ENCODE measurements around the gene MAP4K5. TPM values are rescaled to one million over a fixed set of nuclear protein-coding genes. Genes with fewer than 3 reads are reported as not detected.
A peak's percentile ranks its signal among the peaks of the same experiment; 100 is the strongest.

Gene MAP4K5
- total and polyA plus RNA-seq, 2 of the 13 experiments (the other 11 are each of a cell fraction or from before 2014, with no cell fraction given) = 12.7 to 23.9 TPM

DNA sequence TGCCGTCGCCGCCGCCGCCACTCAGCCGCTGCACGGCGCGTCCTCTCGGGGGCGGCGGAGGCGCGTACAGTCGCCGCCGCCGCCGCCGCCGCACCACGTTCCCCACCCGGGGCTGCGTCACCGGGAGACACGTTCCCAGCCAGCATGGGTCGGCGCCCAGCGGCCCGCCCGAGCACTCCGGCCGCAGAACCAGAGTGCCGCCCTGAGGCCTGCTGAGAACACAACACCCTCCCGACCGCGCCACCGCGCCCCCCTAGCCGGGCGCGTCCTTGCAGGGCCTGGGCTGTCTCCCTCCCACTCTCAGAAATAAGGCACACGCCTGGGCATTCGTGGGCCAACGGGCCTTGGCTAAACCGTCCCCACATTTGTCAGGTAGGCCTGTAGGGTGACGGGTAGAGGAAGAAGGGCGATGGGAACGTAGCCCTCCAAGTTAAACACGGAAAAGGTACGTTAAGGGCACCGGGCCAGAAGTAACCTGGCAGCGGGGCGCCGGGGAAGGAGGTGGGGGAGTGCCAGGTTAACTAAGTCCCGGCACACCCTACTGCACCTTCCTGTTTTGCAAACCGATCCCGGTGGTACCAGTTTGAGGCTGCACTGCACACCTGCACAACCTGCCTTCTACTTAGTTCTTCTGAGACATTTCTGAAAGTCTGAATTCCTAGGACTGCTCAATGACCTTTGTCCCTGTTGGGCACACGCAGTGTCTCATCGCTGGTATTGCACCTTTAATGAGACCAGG is at the start of gene MAP4K5 (continued):
- TF ChIP-seq, protein P1, sequence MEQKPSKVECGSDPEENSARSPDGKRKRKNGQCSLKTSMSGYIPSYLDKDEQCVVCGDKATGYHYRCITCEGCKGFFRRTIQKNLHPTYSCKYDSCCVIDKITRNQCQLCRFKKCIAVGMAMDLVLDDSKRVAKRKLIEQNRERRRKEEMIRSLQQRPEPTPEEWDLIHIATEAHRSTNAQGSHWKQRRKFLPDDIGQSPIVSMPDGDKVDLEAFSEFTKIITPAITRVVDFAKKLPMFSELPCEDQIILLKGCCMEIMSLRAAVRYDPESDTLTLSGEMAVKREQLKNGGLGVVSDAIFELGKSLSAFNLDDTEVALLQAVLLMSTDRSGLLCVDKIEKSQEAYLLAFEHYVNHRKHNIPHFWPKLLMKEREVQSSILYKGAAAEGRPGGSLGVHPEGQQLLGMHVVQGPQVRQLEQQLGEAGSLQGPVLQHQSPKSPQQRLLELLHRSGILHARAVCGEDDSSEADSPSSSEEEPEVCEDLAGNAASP (CRISPR knock-in tag; IDR thresholded peaks at IDR 0.05; ENCODE audit: borderline replicate concordance) = peak; percentile 55; the same call in 1 of the 2 replicates
- TF ChIP-seq, protein P2, sequence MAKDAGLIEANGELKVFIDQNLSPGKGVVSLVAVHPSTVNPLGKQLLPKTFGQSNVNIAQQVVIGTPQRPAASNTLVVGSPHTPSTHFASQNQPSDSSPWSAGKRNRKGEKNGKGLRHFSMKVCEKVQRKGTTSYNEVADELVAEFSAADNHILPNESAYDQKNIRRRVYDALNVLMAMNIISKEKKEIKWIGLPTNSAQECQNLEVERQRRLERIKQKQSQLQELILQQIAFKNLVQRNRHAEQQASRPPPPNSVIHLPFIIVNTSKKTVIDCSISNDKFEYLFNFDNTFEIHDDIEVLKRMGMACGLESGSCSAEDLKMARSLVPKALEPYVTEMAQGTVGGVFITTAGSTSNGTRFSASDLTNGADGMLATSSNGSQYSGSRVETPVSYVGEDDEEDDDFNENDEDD (CRISPR knock-in tag; IDR thresholded peaks at IDR 0.05; ENCODE audit: borderline replicate concordance) = peak; percentile 49; the same call in 1 of the 2 replicates
- TF ChIP-seq ZNF788 (CRISPR knock-in tag; IDR thresholded peaks at IDR 0.05; ENCODE audit: borderline replicate concordance) (peak; percentile 49; the same call in 1 of the 2 replicates), FOSL2 (CRISPR knock-in tag; IDR thresholded peaks at IDR 0.05) (peak; percentile 45; the same call in 1 of the 2 replicates), AGO2 (optimal IDR thresholded peaks at IDR 0.05; ENCODE audit: low read depth, low read length) (no peak), NFKBIZ (CRISPR knock-in tag; IDR thresholded peaks at IDR 0.05) (0 out of 2 replicates have a peak, but pooled peaks have one; percentile 70), SALL1 (CRISPR knock-in tag; IDR thresholded peaks at IDR 0.05) (peak; percentile 70; the same call in 1 of the 2 replicates), BORCS8-MEF2B (CRISPR knock-in tag; IDR thresholded peaks at IDR 0.05) (peak; percentile 85), ZNF34 (CRISPR knock-in tag; IDR thresholded peaks at IDR 0.05; ENCODE audit: borderline replicate concordance) (0 out of 2 replicates have a peak, but pooled peaks have one; percentile 72), HNRNPL (IDR thresholded peaks at IDR 0.05; ENCODE audit: low read depth, low read length) (peak; percentile 82; the same call in 1 of the 2 replicates), ZNF224 (CRISPR knock-in tag; IDR thresholded peaks at IDR 0.05) (peak; percentile 61; the same call in 1 of the 2 replicates), MLLT10 (CRISPR knock-in tag; IDR thresholded peaks at IDR 0.05) (no peak), DPF2 (CRISPR knock-in tag; IDR thresholded peaks at IDR 0.05; ENCODE audit: borderline replicate concordance, low read depth) (no peak), ZNF589 (CRISPR knock-in tag; conservative IDR thresholded peaks at IDR 0.05) (0 out of 2 replicates have a peak, but pooled peaks have one; percentile 56), ZIK1 (CRISPR knock-in tag; IDR thresholded peaks at IDR 0.05; ENCODE audit: borderline replicate concordance, low read depth) (peak; percentile 78; the same call in 1 of the 2 replicates), ZFY (CRISPR knock-in tag; IDR thresholded peaks at IDR 0.05) (peak; percentile 67)
- TF ChIP-seq, protein P3, sequence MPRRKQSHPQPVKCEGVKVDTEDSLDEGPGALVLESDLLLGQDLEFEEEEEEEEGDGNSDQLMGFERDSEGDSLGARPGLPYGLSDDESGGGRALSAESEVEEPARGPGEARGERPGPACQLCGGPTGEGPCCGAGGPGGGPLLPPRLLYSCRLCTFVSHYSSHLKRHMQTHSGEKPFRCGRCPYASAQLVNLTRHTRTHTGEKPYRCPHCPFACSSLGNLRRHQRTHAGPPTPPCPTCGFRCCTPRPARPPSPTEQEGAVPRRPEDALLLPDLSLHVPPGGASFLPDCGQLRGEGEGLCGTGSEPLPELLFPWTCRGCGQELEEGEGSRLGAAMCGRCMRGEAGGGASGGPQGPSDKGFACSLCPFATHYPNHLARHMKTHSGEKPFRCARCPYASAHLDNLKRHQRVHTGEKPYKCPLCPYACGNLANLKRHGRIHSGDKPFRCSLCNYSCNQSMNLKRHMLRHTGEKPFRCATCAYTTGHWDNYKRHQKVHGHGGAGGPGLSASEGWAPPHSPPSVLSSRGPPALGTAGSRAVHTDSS (CRISPR knock-in tag; conservative IDR thresholded peaks at IDR 0.05) = 0 out of 2 replicates have a peak, but pooled peaks have one; percentile 28
- TF ChIP-seq, protein P4, sequence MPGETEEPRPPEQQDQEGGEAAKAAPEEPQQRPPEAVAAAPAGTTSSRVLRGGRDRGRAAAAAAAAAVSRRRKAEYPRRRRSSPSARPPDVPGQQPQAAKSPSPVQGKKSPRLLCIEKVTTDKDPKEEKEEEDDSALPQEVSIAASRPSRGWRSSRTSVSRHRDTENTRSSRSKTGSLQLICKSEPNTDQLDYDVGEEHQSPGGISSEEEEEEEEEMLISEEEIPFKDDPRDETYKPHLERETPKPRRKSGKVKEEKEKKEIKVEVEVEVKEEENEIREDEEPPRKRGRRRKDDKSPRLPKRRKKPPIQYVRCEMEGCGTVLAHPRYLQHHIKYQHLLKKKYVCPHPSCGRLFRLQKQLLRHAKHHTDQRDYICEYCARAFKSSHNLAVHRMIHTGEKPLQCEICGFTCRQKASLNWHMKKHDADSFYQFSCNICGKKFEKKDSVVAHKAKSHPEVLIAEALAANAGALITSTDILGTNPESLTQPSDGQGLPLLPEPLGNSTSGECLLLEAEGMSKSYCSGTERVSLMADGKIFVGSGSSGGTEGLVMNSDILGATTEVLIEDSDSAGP (CRISPR knock-in tag; IDR thresholded peaks at IDR 0.05; ENCODE audit: borderline replicate concordance) = peak; percentile 80; the same call in 1 of the 2 replicates
- TF ChIP-seq, protein P5, sequence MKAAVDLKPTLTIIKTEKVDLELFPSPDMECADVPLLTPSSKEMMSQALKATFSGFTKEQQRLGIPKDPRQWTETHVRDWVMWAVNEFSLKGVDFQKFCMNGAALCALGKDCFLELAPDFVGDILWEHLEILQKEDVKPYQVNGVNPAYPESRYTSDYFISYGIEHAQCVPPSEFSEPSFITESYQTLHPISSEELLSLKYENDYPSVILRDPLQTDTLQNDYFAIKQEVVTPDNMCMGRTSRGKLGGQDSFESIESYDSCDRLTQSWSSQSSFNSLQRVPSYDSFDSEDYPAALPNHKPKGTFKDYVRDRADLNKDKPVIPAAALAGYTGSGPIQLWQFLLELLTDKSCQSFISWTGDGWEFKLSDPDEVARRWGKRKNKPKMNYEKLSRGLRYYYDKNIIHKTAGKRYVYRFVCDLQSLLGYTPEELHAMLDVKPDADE (CRISPR knock-in tag; IDR thresholded peaks at IDR 0.05) = no peak
